ENCODE results near the gene CFAP57.
A peak's percentile ranks its signal among the peaks of the same experiment; 100 is the strongest.

The CFAP57 gene

GRCh38 chr1:43171876-43172526 lies at the start of gene CFAP57, which contains the start of gene EBNA1BP2:
Gene CFAP57, plus strand, starts transcription at chr1:43172330. Its CDS starts 424 bp downstream, at chr1:43172754.
Gene EBNA1BP2, minus strand, starts transcription at chr1:43172290. Its CDS starts 172 bp downstream, at chr1:43172118.
- Mint-ChIP-seq H3K4me1 (peaks cover 15% of the 10 kb centered on the region), H3K9me3 (no peaks in the 10 kb centered on the region), H3K4me3 (peak within 1 kb of the TSS; percentile 98 to 99 (median 99)), H3K27me3 (ENCODE audit: low read depth) (peaks cover 9% of the 10 kb centered on the region), H3K27ac (peak within 1 kb of the TSS in 2 of 3 experiments; percentile 78 to 80), H3K36me3 (ENCODE audit: low read depth) (peaks cover 40% of the 10 kb centered on the region)
- TF ChIP-seq CTCF (IDR thresholded peaks at IDR 0.05; ENCODE audit: unreplicated experiment in 3 of 3) = no peak

GRCh38 chr1:43123031-43123430 lies 49.1 kb upstream of the CFAP57 start:
- Mint-ChIP-seq H3K27me3 (ENCODE audit: low read depth) (no peaks in the 10 kb centered on the region), H3K9me3 (peaks cover 16% of the 10 kb centered on the region), H3K4me1 (peaks cover 5% of the 10 kb centered on the region), H3K27ac (no peak overlapping the region), H3K4me3 (no peak overlapping the region), H3K36me3 (ENCODE audit: low read depth) (peaks cover 15% of the 10 kb centered on the region)
- TF ChIP-seq CTCF (IDR thresholded peaks at IDR 0.05; ENCODE audit: unreplicated experiment in 3 of 3) = no peak

GRCh38 chr1:43128816-43129215 lies 43.3 kb upstream of the CFAP57 start:
- peaks cover 12% of the 10 kb centered on the region for H3K9me3 Mint-ChIP-seq
- H3K27ac Mint-ChIP-seq = no peak overlapping the region

GRCh38 chr1:43129426-43129825 lies 42.7 kb upstream of the CFAP57 start:
- Mint-ChIP-seq H3K27me3 (ENCODE audit: low read depth) (peaks cover 3% of the 10 kb centered on the region), H3K36me3 (ENCODE audit: low read depth) (peaks cover 17% of the 10 kb centered on the region), H3K4me3 (no peak overlapping the region), H3K9me3 (peaks cover 16% of the 10 kb centered on the region), H3K4me1 (no peaks in the 10 kb centered on the region), H3K27ac (no peak overlapping the region)
- no peak for TF ChIP-seq CTCF (IDR thresholded peaks at IDR 0.05; ENCODE audit: unreplicated experiment in 3 of 3)

More at GRCh38 chr1:43128816-43129215, 43.3 kb upstream of the CFAP57 start:
- H3K4me3 Mint-ChIP-seq = no peak overlapping the region
- peaks cover 17% of the 10 kb centered on the region for H3K36me3 Mint-ChIP-seq (ENCODE audit: low read depth)
- TF ChIP-seq CTCF (IDR thresholded peaks at IDR 0.05; ENCODE audit: unreplicated experiment in 3 of 3) = no peak
- H3K4me1 Mint-ChIP-seq = no peaks in the 10 kb centered on the region
- H3K27me3 Mint-ChIP-seq (ENCODE audit: low read depth) = peaks cover 3% of the 10 kb centered on the region

GRCh38 chr1:43134068-43134467 lies 38.1 kb upstream of the CFAP57 start:
- no peak for TF ChIP-seq CTCF (IDR thresholded peaks at IDR 0.05; ENCODE audit: unreplicated experiment in 3 of 3)
- Mint-ChIP-seq H3K27ac (peak overlapping the region in 2 of 3 experiments; percentile 67 to 73), H3K4me1 (peaks cover 10% of the 10 kb centered on the region), H3K9me3 (peaks cover 15% of the 10 kb centered on the region), H3K36me3 (ENCODE audit: low read depth) (peaks cover 14% of the 10 kb centered on the region), H3K27me3 (ENCODE audit: low read depth) (peaks cover 3% of the 10 kb centered on the region), H3K4me3 (no peak overlapping the region)

GRCh38 chr1:43134640-43135039 lies 37.5 kb upstream of the CFAP57 start:
- H3K4me1 Mint-ChIP-seq = peaks cover 10% of the 10 kb centered on the region
- peak overlapping the region in 1 of 3 experiments; percentile 73 for H3K27ac Mint-ChIP-seq
- no peak for TF ChIP-seq CTCF (IDR thresholded peaks at IDR 0.05; ENCODE audit: unreplicated experiment in 3 of 3)
- peaks cover 20% of the 10 kb centered on the region for H3K9me3 Mint-ChIP-seq
- peaks cover 3% of the 10 kb centered on the region for H3K27me3 Mint-ChIP-seq (ENCODE audit: low read depth)
- H3K36me3 Mint-ChIP-seq (ENCODE audit: low read depth) = peaks cover 14% of the 10 kb centered on the region
- H3K4me3 Mint-ChIP-seq = no peak overlapping the region

Data from nephron (organoid).